NCI-H146 treated with DMSO at 0.1 percent for 48 hours (cell line): ENCODE data around the gene RNF31.
A peak's percentile ranks its signal among the peaks of the same experiment; 100 is the strongest.

Source experiments
- DNase-seq: peaks from one replicate; lab custom pipeline; 2025; ENCODE audit not compliant: unreplicated experiment; lab: John Stamatoyannopoulos, UW

Gene RNF31

GRCh38 chr14:24137529-24138395, 9.5 kb upstream of the RNF31 start:
- no peak for DNase-seq

DNA sequence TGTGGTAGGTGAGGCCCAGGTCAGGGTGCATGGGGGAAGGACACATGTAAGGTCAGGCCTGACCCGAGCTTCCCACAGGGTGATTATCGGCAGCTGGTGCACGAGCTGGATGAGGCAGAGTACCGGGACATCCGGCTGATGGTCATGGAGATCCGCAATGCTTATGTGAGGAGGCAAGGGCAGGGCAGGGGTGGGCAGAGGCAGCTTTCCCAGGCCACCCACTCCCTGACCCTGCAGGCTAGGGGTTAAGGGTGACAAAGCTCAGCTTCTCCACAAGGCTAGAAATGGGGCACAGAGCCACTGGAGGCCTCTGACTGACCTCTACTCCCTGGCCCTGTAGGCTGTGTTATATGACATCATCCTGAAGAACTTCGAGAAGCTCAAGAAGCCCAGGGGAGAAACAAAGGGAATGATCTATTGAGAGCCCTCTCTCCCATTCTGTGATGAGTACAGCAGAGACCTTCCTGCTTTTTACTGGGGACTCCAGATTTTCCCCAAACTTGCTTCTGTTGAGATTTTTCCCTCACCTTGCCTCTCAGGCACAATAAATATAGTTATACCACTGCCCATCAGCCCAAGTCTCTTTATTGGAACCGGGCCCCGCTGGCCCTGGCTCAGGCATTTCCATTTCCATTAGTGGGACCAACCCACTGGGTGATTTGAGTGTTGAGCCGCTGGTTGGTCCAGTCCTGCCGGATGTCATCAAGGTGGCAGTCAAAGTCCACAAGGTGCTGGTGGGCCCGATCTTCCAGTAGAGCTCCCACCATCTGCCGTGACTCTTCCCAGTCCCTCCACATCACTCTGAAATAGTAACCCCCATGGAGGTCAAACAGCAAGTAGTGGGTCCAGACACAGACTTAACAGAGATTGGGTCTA, 8.7 kb upstream of the RNF31 start:
- DNase-seq, result no peak

DNA sequence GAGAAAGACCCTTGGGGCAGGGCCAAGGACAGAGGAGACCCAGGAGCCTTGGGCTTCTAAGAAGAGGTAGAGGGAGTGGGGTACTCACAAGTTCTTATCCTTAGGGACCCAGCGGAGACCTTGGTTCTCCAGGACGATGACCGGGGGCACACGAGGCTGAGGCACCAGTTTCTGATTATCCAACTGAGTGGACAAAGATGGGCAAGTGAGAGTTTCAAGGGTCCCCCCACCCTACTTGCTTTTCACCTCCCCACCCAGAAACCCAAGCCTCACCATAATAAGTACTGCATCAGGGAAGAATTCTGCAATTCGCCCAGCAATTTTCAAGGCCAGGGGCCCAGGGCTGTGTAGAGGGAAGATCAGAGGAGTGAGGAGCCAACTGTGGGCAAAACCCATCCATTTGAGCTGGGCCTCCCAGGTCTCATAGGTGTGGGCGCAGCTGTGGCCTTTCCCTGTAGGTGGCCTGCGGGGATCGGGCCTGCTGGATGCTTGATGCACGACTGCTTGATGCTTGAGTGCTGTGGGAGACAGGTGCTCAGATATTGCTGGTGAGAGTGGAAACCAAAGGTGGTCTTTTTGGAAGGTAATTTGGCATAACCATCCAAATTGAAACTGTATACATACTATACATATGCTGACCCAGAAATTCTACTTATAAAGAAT, 7.9 kb upstream of the RNF31 start:
- no peak for DNase-seq

- DNase-seq, result peak; percentile 98
Observed at GRCh38 chr14:24141097-24141880, 6.0 kb upstream of the RNF31 start, which contains the start of gene EMC9. EMC9 (minus strand) TSS chr14:24141591; CDS start chr14:24141304, 287 bp downstream.

GRCh38 chr14:24143511-24143910, 3.8 kb upstream of the RNF31 start:
- no peak for DNase-seq

DNA sequence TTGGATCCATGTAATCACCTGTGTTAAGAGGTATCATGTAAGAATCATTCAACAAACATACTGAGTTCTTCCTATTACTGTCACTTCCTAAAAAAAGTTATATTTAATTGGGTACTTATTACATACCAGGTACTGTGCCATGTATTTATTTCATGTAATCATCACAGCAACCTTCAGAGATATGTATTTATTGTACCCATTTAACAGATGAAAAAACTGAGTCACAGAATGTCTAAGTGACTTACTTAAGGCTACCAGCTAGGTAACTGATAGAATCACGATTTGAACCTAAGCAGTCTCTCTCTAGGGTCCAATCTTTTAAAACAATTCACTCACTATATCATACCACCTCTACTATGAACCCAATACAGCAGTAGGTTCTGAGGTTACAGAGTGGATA, 2.8 kb upstream of the RNF31 start:
- no peak for DNase-seq

GRCh38 chr14:24145219-24145618, 2.1 kb upstream of the RNF31 start:
- no peak for DNase-seq

GRCh38 chr14:24145690-24146452, 1.4 kb upstream of the RNF31 start:
- no peak for DNase-seq

DNA sequence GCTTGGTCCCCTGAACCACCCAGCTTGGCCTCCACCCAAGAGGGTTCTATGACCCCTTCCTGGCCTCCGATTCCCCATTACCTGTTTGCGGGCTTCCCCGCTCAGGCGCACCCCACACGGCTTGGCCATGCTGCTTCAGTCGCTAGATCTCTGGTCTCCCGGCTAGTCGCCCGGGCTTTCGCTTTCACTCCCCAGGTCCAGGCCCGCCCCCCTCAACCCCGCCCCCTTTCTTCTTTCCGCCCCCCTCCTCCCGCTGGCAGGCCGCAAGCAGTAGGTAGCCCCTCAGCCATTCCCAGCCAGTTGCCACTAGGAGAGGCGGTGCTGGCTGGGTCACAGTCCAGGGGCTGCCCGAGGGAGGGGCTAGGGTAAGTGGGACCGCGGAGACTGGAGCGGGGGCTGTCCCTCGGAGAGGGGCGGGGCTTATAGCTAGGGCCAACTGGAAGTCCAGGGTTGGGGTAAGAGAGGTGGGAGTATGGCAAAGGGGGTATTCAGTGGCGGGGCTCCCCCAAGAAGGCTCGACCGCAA, 783 bp upstream of the RNF31 start, which contains the start of gene PSME2:
PSME2 (minus strand) TSS at position 158 of the 525 bp plus-strand sequence; CDS start at position 129, 29 bp downstream.
- DNase-seq, result peak; percentile 94

DNA sequence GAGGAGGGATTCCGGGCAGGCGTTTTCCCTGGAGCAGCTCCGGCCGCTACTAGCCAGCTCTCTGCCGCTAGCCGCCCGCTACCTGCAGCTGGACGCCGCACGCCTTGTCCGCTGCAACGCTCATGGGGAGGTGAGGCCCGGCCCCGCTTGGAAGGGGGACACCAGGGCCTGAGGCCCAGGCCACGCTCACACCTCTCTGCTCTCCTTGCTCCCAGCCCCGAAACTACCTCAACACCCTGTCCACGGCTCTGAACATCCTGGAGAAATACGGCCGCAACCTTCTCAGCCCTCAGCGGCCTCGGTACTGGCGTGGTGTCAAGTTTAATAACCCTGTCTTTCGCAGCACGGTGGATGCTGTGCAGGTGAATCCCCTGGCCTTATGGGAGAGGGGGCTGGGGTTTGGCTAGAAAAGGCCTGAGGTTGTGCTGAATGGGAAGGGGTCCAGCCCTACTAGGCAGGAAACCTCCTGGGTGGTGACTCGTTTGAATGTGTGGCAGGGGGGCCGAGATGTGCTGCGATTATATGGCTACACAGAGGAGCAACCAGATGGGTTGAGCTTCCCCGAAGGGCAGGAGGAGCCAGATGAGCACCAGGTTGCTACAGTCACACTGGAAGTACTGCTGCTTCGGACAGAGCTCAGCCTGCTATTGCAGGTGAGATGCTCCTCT, 597 bp downstream of the RNF31 start:
- DNase-seq, result no peak

- no peak for DNase-seq
Observed at GRCh38 chr14:24149302-24149969, 2.1 kb downstream of the RNF31 start.

DNA sequence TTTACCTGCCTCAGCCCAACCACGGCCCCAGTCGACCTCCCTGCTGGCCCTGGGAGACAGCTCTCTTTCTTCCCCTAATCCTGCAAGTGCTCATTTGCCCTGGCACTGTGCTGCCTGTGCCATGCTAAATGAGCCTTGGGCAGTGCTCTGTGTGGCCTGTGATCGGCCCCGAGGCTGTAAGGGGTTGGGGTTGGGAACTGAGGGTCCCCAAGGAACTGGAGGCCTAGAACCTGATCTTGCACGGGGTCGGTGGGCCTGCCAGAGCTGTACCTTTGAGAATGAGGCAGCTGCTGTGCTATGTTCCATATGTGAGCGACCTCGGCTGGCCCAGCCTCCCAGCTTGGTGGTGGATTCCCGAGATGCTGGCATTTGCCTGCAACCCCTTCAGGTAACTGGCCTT, 2.8 kb downstream of the RNF31 start:
- DNase-seq, result no peak

DNA sequence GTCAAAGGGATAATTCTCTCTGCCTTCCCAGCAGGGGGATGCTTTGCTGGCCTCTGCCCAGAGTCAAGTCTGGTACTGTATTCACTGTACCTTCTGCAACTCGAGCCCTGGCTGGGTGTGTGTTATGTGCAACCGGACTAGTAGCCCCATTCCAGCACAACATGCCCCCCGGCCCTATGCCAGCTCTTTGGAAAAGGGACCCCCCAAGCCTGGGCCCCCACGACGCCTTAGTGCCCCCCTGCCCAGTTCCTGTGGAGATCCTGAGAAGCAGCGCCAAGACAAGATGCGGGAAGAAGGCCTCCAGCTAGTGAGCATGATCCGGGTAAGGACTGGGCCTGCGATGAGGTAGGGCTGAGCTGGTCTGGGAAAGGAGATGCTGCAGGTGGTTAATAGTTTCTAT, 3.3 kb downstream of the RNF31 start:
- DNase-seq, result no peak

DNA sequence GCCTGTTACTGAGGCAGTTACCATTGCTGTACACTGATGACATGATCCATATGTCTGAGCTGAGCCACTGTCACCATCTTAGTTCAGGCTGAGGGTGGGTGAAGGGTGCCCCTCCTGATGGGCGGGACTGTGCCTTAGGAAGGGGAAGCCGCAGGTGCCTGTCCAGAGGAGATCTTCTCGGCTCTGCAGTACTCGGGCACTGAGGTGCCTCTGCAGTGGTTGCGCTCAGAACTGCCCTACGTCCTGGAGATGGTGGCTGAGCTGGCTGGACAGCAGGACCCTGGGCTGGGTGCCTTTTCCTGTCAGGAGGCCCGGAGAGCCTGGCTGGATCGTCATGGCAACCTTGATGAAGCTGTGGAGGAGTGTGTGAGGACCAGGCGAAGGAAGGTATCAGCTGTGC, 3.7 kb downstream of the RNF31 start:
- no peak for DNase-seq

DNA sequence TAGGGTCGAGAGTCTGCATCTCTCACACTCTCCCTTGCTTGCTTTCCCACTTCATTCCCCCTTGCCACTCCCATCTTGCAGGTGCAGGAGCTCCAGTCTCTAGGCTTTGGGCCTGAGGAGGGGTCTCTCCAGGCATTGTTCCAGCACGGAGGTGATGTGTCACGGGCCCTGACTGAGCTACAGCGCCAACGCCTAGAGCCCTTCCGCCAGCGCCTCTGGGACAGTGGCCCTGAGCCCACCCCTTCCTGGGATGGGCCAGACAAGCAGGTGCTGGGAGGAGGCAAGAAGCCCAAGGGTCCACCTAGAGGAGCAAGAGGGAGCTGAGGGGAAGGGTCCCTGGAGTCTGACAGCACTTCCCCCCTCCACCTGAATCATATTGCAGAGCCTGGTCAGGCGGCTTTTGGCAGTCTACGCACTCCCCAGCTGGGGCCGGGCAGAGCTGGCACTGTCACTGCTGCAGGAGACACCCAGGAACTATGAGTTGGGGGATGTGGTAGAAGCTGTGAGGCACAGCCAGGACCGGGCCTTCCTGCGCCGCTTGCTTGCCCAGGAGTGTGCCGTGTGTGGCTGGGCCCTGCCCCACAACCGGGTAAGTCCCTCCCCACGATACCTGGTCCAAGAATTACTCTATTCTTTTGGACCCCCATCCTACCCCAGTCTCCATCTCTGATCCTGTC, 4.2 kb downstream of the RNF31 start:
- no peak for DNase-seq

GRCh38 chr14:24155100-24155499, 7.8 kb downstream of the RNF31 start:
- DNase-seq, result no peak

DNA sequence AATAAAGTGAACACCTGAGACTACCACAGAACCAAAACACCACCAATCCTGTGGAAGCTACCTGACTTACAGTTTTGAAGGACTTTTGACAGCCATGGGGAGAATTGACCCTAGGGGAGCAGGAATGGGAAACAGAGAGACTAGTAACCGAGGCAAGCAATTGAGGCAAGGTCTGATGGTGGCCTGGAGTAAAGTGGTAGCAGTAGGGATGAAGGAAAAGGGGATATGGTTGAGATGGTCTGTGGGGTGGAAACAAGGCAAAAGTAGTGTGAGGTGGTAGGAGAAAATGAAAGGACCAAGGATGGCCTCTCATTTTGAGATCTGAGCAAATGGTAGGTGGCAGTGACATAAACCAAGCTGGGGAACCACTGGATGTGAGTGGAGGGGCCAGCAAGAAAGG, 9.5 kb downstream of the RNF31 start:
- DNase-seq, result no peak

GRCh38 chr14:24157331-24157730, 10.0 kb downstream of the RNF31 start:
- no peak for DNase-seq
